Measurements from ENCODE around the gene AVL9. TPM values are rescaled to one million over a fixed set of nuclear protein-coding genes. Genes with fewer than 3 reads are reported as not detected.
A peak's percentile ranks its signal among the peaks of the same experiment; 100 is the strongest.

The AVL9 gene
- total RNA-seq, 2 experiments from 2014 or later, result 37.4 to 56.6 TPM

- no peaks in the 10 kb centered on the region for H3K9me3 Mint-ChIP-seq (ENCODE audit: low read depth)
- H3K27ac Mint-ChIP-seq, result no peak overlapping the region
- no peaks in the 10 kb centered on the region for H3K36me3 Mint-ChIP-seq (ENCODE audit: low read depth)
- no peak overlapping the region for H3K4me3 Mint-ChIP-seq
- no peaks in the 10 kb centered on the region for H3K4me1 Mint-ChIP-seq
- no peak for ATAC-seq
- DNase-seq, result no peak
- peaks cover 2% of the 10 kb centered on the region for H3K27me3 Mint-ChIP-seq
- POLR2A ChIA-PET, result no interaction called here
- intact Hi-C loops (cut with DNase I, micrococcal nuclease), result no loop called here
- CTCF ChIA-PET, result no interaction called here
These were observed 23.3 kb upstream of the AVL9 start for GRCh38 chr7:32472015-32472414.

GRCh38 chr7:32474008-32474407 lies 21.3 kb upstream of the AVL9 start:
- no peaks in the 10 kb centered on the region for H3K4me1 Mint-ChIP-seq
- CTCF ChIA-PET, result no interaction called here
- POLR2A ChIA-PET, result no interaction called here

GRCh38 chr7:32476816-32477648 lies 18.3 kb upstream of the AVL9 start:
- Mint-ChIP-seq H3K27me3 (peaks cover 1% of the 10 kb centered on the region), H3K27ac (no peak overlapping the region), H3K4me1 (peaks cover 6% of the 10 kb centered on the region), H3K9me3 (ENCODE audit: low read depth) (no peaks in the 10 kb centered on the region), H3K4me3 (no peak overlapping the region), H3K36me3 (ENCODE audit: low read depth) (no peaks in the 10 kb centered on the region)
- CTCF ChIA-PET, result no interaction called here
- no peak for ATAC-seq
- intact Hi-C loops (cut with DNase I, micrococcal nuclease), result no loop called here
- no peak for DNase-seq
- POLR2A ChIA-PET, result no interaction called here

More at GRCh38 chr7:32474008-32474407, 21.3 kb upstream of the AVL9 start:
- no peaks in the 10 kb centered on the region for H3K9me3 Mint-ChIP-seq (ENCODE audit: low read depth)
- DNase-seq (no peak), ATAC-seq (no peak)
- intact Hi-C loops (cut with DNase I, micrococcal nuclease), result no loop called here
- H3K36me3 Mint-ChIP-seq (ENCODE audit: low read depth), result no peaks in the 10 kb centered on the region
- no peak overlapping the region for H3K27ac Mint-ChIP-seq
- H3K27me3 Mint-ChIP-seq, result peaks cover 2% of the 10 kb centered on the region
- no peak overlapping the region for H3K4me3 Mint-ChIP-seq

GRCh38 chr7:32477649-32477980 lies 17.7 kb upstream of the AVL9 start:
- Mint-ChIP-seq H3K27ac (no peak overlapping the region), H3K27me3 (no peaks in the 10 kb centered on the region), H3K36me3 (ENCODE audit: low read depth) (no peaks in the 10 kb centered on the region), H3K4me3 (no peak overlapping the region), H3K4me1 (peaks cover 6% of the 10 kb centered on the region), H3K9me3 (ENCODE audit: low read depth) (no peaks in the 10 kb centered on the region)
- ATAC-seq, result no peak
- intact Hi-C loops (cut with DNase I, micrococcal nuclease), result no loop called here
- POLR2A ChIA-PET, result no interaction called here
- DNase-seq, result no peak
- CTCF ChIA-PET, result interaction anchor here (2.6 kb wide), 1 partner anchor 268 kb away, joined by 13 read pairs; no protein-coding TSS in a partner anchor

- Mint-ChIP-seq H3K4me1 (peaks cover 6% of the 10 kb centered on the region), H3K9me3 (ENCODE audit: low read depth) (no peaks in the 10 kb centered on the region), H3K36me3 (ENCODE audit: low read depth) (peaks cover 2% of the 10 kb centered on the region), H3K27me3 (no peaks in the 10 kb centered on the region), H3K27ac (no peak overlapping the region), H3K4me3 (no peak overlapping the region)
- DNase-seq, result peak; percentile 27
- ChIA-PET CTCF (interaction anchor here (0.7 to 2.6 kb wide), 5 partner anchors 10 to 735 kb away, joined by 3 to 13 read pairs (median 5); partner anchors contain the start of gene LSM5), POLR2A (no interaction called here)
- intact Hi-C loops (cut with DNase I, micrococcal nuclease), result loop anchor here (1.0 to 2.0 kb wide), 3 partner anchors 269 to 735 kb away; no protein-coding TSS in a partner anchor
- no peak for ATAC-seq
These were observed 15.6 kb upstream of the AVL9 start for GRCh38 chr7:32479574-32480200.

GRCh38 chr7:32481176-32481575 lies 14.1 kb upstream of the AVL9 start:
- DNase-seq (no peak), ATAC-seq (no peak)
- intact Hi-C loops (cut with DNase I, micrococcal nuclease), result no loop called here
- Mint-ChIP-seq H3K27me3 (no peaks in the 10 kb centered on the region), H3K4me3 (no peak overlapping the region), H3K4me1 (peaks cover 6% of the 10 kb centered on the region), H3K27ac (no peak overlapping the region), H3K36me3 (ENCODE audit: low read depth) (peaks cover 10% of the 10 kb centered on the region), H3K9me3 (ENCODE audit: low read depth) (no peaks in the 10 kb centered on the region)
- ChIA-PET POLR2A (no interaction called here), CTCF (interaction anchor here (1.0 kb wide), 1 partner anchor 9 kb away, joined by 3 read pairs; the partner anchor contains the start of gene LSM5)

- Mint-ChIP-seq H3K27ac (no peak overlapping the region), H3K4me1 (peaks cover 6% of the 10 kb centered on the region), H3K36me3 (ENCODE audit: low read depth) (peaks cover 13% of the 10 kb centered on the region), H3K9me3 (ENCODE audit: low read depth) (no peaks in the 10 kb centered on the region), H3K4me3 (no peak overlapping the region), H3K27me3 (no peaks in the 10 kb centered on the region)
- intact Hi-C loops (cut with DNase I, micrococcal nuclease), result no loop called here
- ATAC-seq, result no peak
- ChIA-PET POLR2A (no interaction called here), CTCF (interaction anchor here (1.0 kb wide), 1 partner anchor 8 kb away, joined by 3 read pairs; the partner anchor contains the start of gene LSM5)
- no peak for DNase-seq
These were observed 13.4 kb upstream of the AVL9 start for GRCh38 chr7:32481921-32482320.

GRCh38 chr7:32489788-32490126 lies 5.5 kb upstream of the AVL9 start:
- peaks cover 27% of the 10 kb centered on the region for H3K4me1 Mint-ChIP-seq
- POLR2A ChIA-PET, result interaction anchor here (0.6 kb wide), 1 partner anchor 84 kb away, joined by 3 read pairs; no protein-coding TSS in a partner anchor

GRCh38 chr7:32490127-32490796 lies 5.0 kb upstream of the AVL9 start, which contains the start of gene LSM5:
TSS of gene LSM5 (minus strand) at chr7:32490380. CDS start at chr7:32490365, 15 bp downstream.
- intact Hi-C loops (cut with DNase I, micrococcal nuclease), result loop anchor here (1.0 to 10.0 kb wide), 16 partner anchors 16 to 1895 kb away; partner anchors contain the start of genes GARS1 (in 2 of the 2), NT5C3A (in 2 of the 2), RP9 (in 2 of the 2) and BBS9 (in 1 of the 2)
- peaks cover 20% of the 10 kb centered on the region for H3K36me3 Mint-ChIP-seq (ENCODE audit: low read depth)
- ATAC-seq (peak; percentile 70), DNase-seq (peak; percentile 95)
- peaks cover 27% of the 10 kb centered on the region for H3K4me1 Mint-ChIP-seq
- no peaks in the 10 kb centered on the region for H3K9me3 Mint-ChIP-seq (ENCODE audit: low read depth)
- CTCF ChIA-PET, result interaction anchor here (0.7 to 1.6 kb wide), 5 partner anchors 9 to 357 kb away, joined by 3 to 5 read pairs (median 4); no protein-coding TSS in a partner anchor
- H3K27ac Mint-ChIP-seq, result peak within 1 kb of the TSS; percentile 99
- POLR2A ChIA-PET, result interaction anchor here (0.6 kb wide), 1 partner anchor 84 kb away, joined by 3 read pairs; no protein-coding TSS in a partner anchor
- no peaks in the 10 kb centered on the region for H3K27me3 Mint-ChIP-seq
- peak within 1 kb of the TSS; percentile 82 for H3K4me3 Mint-ChIP-seq

More at GRCh38 chr7:32489788-32490126, 5.5 kb upstream of the AVL9 start:
- Mint-ChIP-seq H3K27me3 (no peaks in the 10 kb centered on the region), H3K4me3 (peak overlapping the region; percentile 82), H3K9me3 (ENCODE audit: low read depth) (no peaks in the 10 kb centered on the region), H3K36me3 (ENCODE audit: low read depth) (peaks cover 22% of the 10 kb centered on the region), H3K27ac (peak overlapping the region; percentile 99)
- intact Hi-C loops (cut with DNase I, micrococcal nuclease), result loop anchor here (1.0 to 10.0 kb wide), 16 partner anchors 17 to 1895 kb away; partner anchors contain the start of genes GARS1 (in 2 of the 2), NT5C3A (in 2 of the 2), RP9 (in 2 of the 2) and BBS9 (in 1 of the 2)
- ATAC-seq, result peak; percentile 25
- CTCF ChIA-PET, result interaction anchor here (0.7 to 1.6 kb wide), 5 partner anchors 8 to 357 kb away, joined by 3 to 5 read pairs (median 4); no protein-coding TSS in a partner anchor
- DNase-seq, result no peak

GRCh38 chr7:32494946-32495297 lies 367 bp upstream of the AVL9 start:
- POLR2A ChIA-PET, result interaction anchor here (1.0 kb wide), 1 partner anchor 12 kb away, joined by 8 read pairs; no protein-coding TSS in a partner anchor

More at GRCh38 chr7:32494946-32495297, 367 bp upstream of the AVL9 start:
- CTCF ChIA-PET, result interaction anchor here (1.9 kb wide), 1 partner anchor 22 kb away, joined by 7 read pairs; no protein-coding TSS in a partner anchor
- Mint-ChIP-seq H3K27me3 (no peaks in the 10 kb centered on the region), H3K27ac (peak overlapping the region; percentile 91), H3K4me3 (peak overlapping the region; percentile 87), H3K4me1 (peaks cover 30% of the 10 kb centered on the region), H3K36me3 (ENCODE audit: low read depth) (peaks cover 20% of the 10 kb centered on the region), H3K9me3 (ENCODE audit: low read depth) (no peaks in the 10 kb centered on the region)
- DNase-seq (no peak), ATAC-seq (no peak)
- intact Hi-C loops (cut with DNase I, micrococcal nuclease), result loop anchor here (1.0 to 10.0 kb wide), 15 partner anchors 24 to 1900 kb away; partner anchors contain the start of genes BBS9 (in 2 of the 2), GARS1 (in 2 of the 2), NT5C3A (in 2 of the 2) and KBTBD2 (in 1 of the 2)
